A673 (cell line): ENCODE measurements around the gene RAB3IL1.

Source experiments
- EZH2 ChIP-seq: fragments of 200-600 bp; sonication (generic); IDR thresholded peaks from 2 replicates; pipeline ENCODE4 v1.6.1; 2017; ENCODE audit warnings: borderline replicate concordance, low read depth, mild to moderate bottlenecking, mixed read lengths, antibody characterized with exemption, low read length; ENCODE audit not compliant: poor library complexity, severe bottlenecking
- TF ChIP-seq, protein P1 (sequence below): fragments of 300-800, 200-600 bp; sonication (generic); conservative IDR thresholded peaks from 2 replicates; pipeline ENCODE4 v1.5.1; 2017; ENCODE audit warnings: low read depth, mild to moderate bottlenecking, antibody characterized with exemption, low read length, moderate library complexity, mixed read lengths

DNA sequence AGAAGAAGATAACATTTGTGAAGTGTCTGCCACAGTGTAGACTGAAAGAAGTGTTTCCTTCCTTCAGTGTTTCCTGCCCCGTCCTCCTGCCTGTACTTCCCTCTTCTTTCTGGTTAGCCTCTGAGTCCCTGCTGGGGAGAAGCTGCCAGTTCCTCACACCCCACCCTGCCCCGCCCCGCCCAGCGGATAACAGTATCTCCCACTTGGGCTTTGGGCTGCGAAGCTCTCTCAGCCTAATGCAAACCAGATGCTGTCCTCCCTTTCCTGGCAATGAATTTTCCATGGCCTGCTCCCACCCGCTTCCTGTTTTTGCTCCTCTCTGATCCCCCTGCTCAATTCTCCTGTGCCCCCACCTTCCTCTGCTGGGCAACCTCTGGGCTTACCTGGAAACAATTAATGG, 5.2 kb upstream of the RAB3IL1 start:
- TF ChIP-seq, protein P1, sequence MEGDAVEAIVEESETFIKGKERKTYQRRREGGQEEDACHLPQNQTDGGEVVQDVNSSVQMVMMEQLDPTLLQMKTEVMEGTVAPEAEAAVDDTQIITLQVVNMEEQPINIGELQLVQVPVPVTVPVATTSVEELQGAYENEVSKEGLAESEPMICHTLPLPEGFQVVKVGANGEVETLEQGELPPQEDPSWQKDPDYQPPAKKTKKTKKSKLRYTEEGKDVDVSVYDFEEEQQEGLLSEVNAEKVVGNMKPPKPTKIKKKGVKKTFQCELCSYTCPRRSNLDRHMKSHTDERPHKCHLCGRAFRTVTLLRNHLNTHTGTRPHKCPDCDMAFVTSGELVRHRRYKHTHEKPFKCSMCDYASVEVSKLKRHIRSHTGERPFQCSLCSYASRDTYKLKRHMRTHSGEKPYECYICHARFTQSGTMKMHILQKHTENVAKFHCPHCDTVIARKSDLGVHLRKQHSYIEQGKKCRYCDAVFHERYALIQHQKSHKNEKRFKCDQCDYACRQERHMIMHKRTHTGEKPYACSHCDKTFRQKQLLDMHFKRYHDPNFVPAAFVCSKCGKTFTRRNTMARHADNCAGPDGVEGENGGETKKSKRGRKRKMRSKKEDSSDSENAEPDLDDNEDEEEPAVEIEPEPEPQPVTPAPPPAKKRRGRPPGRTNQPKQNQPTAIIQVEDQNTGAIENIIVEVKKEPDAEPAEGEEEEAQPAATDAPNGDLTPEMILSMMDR: no peak
- TF ChIP-seq EZH2: no peak
